BE2C (cell line): ENCODE data around the gene FARS2.
"Not testable (repeated sequence)": the region's sequence is repeated elsewhere in the genome, so short reads cannot be mapped to it uniquely, and the experiment has no call there.

Experiments
- DNase-seq: peaks from one replicate; pipeline ENCODE4 v3.0.0-alpha.2; 2020
- H3K27me3 ChIP-seq: fragments of 250-450 bp; sonication (Bioruptor Pico); 2 replicates; pipeline ENCODE4 v1.5.1; 2020; ENCODE audit warnings: mild to moderate bottlenecking
- H3K36me3 ChIP-seq: fragments of 250-450 bp; sonication (Bioruptor Pico); 2 replicates; pipeline ENCODE4 v1.5.1; 2020; ENCODE audit warnings: mild to moderate bottlenecking
- H3K4me1 ChIP-seq: fragments of 250-450 bp; sonication (Bioruptor Pico); 2 replicates; pipeline ENCODE4 v1.5.1; 2020
- H3K4me3 ChIP-seq: 2 replicates; pipeline ENCODE4 v1.5.1; 2011; ENCODE audit warnings: low read depth, low read length
- H3K9me3 ChIP-seq: fragments of 250-450 bp; sonication (Bioruptor Pico); 2 replicates; pipeline ENCODE4 v1.5.1; 2020
- TF ChIP-seq, protein P1 (sequence below): IDR thresholded peaks from 2 replicates; pipeline ENCODE4 v1.5.1; 2012; ENCODE audit warnings: mild to moderate bottlenecking, low read depth, low read length

The FARS2 gene

DNA sequence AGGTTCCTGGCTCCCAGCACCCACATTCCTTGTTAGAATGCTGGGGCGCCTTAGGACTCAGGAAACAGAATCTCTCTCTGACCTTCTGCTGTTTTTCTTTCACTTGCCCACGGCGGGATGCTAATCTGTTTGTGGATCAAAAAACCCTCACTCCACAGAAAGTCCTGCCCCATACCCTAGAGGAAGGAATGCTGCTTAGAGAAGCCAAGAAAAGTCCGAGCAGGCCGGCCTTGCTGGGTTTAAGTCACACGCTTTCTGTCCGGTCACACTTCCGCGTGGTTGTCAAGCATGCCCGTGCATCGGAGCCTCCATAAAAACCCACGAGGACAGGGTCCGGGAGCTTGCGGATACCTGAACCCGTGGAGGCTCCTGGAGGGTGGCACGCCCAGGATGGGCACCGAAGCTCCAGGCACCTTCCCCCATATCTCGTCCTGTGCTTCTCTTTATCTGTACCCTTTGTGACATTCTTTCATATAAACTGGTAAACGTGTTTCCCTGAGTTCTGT lies 522.3 kb downstream of the FARS2 start:
- TF ChIP-seq, protein P1, sequence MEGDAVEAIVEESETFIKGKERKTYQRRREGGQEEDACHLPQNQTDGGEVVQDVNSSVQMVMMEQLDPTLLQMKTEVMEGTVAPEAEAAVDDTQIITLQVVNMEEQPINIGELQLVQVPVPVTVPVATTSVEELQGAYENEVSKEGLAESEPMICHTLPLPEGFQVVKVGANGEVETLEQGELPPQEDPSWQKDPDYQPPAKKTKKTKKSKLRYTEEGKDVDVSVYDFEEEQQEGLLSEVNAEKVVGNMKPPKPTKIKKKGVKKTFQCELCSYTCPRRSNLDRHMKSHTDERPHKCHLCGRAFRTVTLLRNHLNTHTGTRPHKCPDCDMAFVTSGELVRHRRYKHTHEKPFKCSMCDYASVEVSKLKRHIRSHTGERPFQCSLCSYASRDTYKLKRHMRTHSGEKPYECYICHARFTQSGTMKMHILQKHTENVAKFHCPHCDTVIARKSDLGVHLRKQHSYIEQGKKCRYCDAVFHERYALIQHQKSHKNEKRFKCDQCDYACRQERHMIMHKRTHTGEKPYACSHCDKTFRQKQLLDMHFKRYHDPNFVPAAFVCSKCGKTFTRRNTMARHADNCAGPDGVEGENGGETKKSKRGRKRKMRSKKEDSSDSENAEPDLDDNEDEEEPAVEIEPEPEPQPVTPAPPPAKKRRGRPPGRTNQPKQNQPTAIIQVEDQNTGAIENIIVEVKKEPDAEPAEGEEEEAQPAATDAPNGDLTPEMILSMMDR, result no peak
- H3K4me1 ChIP-seq, result no peaks in the 10 kb centered on the region
- H3K4me3 ChIP-seq, result no peak overlapping the region
- no peaks in the 10 kb centered on the region for H3K36me3 ChIP-seq
- no peaks in the 10 kb centered on the region for H3K27me3 ChIP-seq
- no peaks in the 10 kb centered on the region for H3K9me3 ChIP-seq
- DNase-seq, result no peak

DNA sequence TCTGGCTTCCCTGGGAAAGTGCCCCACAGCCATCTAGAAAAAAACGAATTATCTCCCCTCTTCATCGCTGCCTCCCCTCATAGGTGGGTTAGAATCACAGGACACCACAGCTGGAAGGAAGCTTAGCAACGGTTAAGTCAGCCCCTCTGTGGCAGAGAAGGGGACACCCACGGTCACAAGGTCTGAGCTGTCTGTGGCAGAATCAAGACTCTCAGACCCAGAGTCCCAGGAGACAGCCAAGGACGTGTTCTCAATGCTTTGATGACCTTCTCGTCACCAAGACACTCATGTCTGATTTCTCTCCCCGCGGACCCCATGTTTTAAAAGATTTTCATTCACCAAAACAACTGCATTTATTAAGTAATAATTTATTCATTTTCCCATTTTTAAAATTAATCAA lies 523.9 kb downstream of the FARS2 start:
- DNase-seq, result no peak
- TF ChIP-seq, protein P1, result no peak
- Histone ChIP-seq H3K36me3 (no peaks in the 10 kb centered on the region), H3K4me3 (no peak overlapping the region), H3K4me1 (no peaks in the 10 kb centered on the region), H3K9me3 (no peaks in the 10 kb centered on the region), H3K27me3 (no peaks in the 10 kb centered on the region)

DNA sequence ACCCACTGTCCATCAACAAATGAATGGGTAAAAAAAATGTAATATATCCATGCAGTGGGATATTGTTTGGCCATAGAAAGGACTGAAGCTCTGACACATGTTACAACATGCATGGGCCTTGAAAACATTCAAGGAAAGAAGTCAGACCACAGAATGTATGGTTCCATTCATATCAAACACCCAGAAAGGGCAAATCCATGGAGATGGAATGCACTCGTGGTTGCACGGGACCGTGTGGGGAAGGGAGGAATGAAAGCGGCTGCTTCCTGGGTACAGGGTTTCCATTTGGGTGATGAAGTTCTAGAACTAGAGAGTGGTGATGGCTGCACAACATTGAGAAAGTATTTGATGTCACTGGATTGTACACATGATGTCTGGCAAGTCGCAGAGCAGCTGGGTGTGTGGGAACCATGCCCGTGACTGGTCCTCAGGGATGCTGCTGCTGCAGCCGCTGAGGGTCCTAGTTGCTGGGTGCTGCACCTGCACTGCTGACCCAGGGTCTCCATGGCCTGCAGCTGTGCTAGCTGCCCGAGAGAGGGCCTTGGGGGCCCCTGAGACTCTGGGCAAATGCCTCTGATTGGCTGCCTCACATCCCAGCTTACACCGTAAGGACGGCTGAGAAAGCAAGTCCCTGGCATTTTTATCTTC lies 525.1 kb downstream of the FARS2 start:
- H3K4me1 ChIP-seq, result no peaks in the 10 kb centered on the region

DNA sequence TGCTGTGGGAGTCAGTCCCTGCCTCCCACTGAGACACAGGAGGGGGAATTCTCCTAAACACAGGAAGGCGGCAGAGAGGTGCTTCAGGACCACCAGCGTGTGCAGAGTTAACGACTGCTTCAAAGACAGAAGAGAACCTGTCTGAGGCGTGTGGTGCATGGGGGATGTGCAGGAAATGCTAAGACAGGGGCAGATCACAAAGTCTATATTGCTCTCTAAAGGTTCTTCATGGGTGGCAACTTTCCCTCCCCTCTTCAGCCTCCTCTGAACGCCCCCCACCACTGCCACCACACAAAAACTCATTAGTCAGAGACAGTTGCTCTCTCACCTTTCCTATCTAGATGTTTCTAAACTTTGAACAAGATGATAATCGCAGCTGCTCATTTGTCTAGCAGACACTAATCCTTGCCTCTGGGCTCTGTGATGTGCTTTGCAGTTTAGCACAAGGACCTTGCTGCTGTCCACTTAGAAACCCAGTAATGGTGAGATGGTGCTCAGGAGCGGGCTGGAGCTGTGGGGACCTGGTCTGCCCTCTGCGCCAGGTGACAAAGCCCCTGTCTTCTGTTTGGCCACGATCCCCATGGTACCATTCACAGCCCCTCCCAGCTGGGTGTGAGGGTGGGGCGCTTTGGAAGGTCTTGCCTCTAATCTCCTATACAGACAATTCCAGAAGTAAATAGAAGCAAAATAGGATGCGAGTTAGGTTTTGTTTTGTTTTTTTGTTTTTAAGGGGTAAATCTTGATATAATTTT lies 525.8 kb downstream of the FARS2 start:
- H3K27me3 ChIP-seq, result no peaks in the 10 kb centered on the region
- H3K36me3 ChIP-seq, result no peaks in the 10 kb centered on the region
- no peaks in the 10 kb centered on the region for H3K9me3 ChIP-seq
- TF ChIP-seq, protein P1, result no peak
- DNase-seq, result no peak
- H3K4me3 ChIP-seq, result no peak overlapping the region
- no peaks in the 10 kb centered on the region for H3K4me1 ChIP-seq

More for the DNA sequence above, 525.1 kb downstream of the FARS2 start:
- no peak for DNase-seq
- no peaks in the 10 kb centered on the region for H3K36me3 ChIP-seq
- H3K4me3 ChIP-seq, result no peak overlapping the region
- H3K9me3 ChIP-seq, result no peaks in the 10 kb centered on the region
- TF ChIP-seq, protein P1, result no peak
- H3K27me3 ChIP-seq, result no peaks in the 10 kb centered on the region

DNA sequence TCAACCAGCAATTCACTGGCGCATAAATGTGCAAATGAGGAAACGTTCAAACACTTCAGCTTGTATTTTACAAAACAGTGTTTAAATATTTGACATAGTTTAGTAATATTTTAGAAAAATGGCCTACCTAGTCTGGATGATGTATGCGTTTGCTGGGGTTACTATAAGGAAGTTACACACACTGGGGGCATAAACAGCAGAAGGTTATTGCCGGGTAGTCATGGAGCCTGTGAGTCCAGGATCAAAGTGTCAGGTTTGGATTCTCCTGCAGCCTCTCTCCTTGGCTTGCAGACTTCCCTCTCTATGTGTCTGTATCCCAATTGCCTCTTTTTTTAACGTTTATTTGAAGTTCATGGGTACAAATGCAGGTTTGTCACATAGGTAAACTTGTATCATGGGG lies 528.1 kb downstream of the FARS2 start:
- H3K9me3 ChIP-seq, H3K4me1 ChIP-seq, H3K4me3 ChIP-seq, H3K36me3 ChIP-seq, DNase-seq, H3K27me3 ChIP-seq: not testable (repeated sequence)

DNA sequence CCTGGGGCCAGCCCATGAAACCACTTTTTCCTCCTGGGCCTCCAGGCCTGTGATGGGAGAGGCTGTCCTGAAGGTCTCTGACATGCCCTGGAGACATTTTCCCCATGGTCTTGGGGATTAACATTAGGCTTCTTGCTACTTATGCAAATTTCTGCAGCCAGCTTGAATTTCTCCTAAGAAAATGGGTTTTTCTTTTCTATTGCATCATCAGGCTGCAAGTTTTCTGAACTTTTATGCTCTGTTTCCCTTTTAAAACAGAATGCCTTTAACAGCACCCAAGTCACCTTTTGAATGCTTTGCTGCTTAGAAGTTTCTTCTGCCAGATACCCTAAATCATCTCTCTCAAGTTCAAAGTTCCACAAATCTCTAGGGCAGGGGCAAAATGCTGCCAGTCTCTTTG lies 535.2 kb downstream of the FARS2 start:
- H3K4me1 ChIP-seq, H3K36me3 ChIP-seq, DNase-seq, H3K9me3 ChIP-seq, H3K4me3 ChIP-seq, H3K27me3 ChIP-seq: not testable (repeated sequence)

DNA sequence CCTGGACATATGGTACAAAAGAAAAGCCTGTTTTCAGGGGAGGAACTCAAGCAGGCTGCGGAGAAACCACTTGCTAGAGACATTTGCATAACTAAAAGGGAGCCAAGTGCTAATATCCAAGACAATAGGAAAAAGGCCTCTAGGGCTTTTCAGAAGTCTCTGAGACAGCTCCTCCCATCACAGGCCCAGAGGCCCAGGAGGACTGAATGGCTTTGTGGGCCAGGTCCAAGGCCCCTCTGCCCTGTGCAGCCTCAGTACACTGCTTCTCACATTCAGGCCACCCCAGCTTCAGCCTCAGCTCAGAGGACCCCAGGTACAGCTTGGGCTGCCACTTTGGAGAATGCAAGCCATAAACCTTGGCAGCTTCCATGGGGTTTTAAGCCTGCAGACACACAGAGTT lies 545.1 kb downstream of the FARS2 start:
- not testable (repeated sequence) for H3K27me3 ChIP-seq, H3K4me3 ChIP-seq, H3K9me3 ChIP-seq, H3K36me3 ChIP-seq, H3K4me1 ChIP-seq, DNase-seq
